MM.1S (cell line): ENCODE measurements around the gene GTF3C4.

ENCODE experiments used
- DNase-seq: peaks from one replicate; pipeline ENCODE4 v3.0.0-alpha.2; 2015
- H2AFZ ChIP-seq: fragments of 300-600 bp; sonication (generic); 2 replicates; pipeline ENCODE4 v1.6.0; 2016; ENCODE audit warnings: antibody characterized with exemption, low read length
- H3F3A ChIP-seq: fragments of 300-600 bp; sonication (generic); 2 replicates; pipeline ENCODE4 v1.6.1; 2016; ENCODE audit warnings: mild to moderate bottlenecking, antibody characterized with exemption, low read length, moderate library complexity, mixed read lengths; ENCODE audit not compliant: insufficient read depth
- H3K27ac ChIP-seq: fragments of 300-600 bp; sonication (generic); 2 replicates; pipeline ENCODE4 v1.5.1; 2016; ENCODE audit warnings: mild to moderate bottlenecking, low read length
- H3K27me3 ChIP-seq: fragments of 300-600 bp; sonication (generic); replicated peaks from 2 replicates; pipeline ENCODE4 v1.6.0; 2016; ENCODE audit warnings: low read length; ENCODE audit not compliant: insufficient read depth
- H3K36me3 ChIP-seq: fragments of 300-600 bp; sonication (generic); replicated peaks from 2 replicates; pipeline ENCODE4 v1.6.1; 2016; ENCODE audit warnings: mild to moderate bottlenecking, low read length, mixed read lengths; ENCODE audit not compliant: insufficient read depth
- H3K4me1 ChIP-seq: fragments of 300-600 bp; sonication (generic); 2 replicates; pipeline ENCODE4 v1.6.1; 2016; ENCODE audit warnings: low read length, mixed read lengths
- H3K4me2 ChIP-seq: fragments of 300-600 bp; sonication (generic); 2 replicates; pipeline ENCODE4 v1.6.0; 2016; ENCODE audit warnings: low read depth, low read length
- H3K4me3 ChIP-seq: fragments of 300-600 bp; sonication (generic); 2 replicates; pipeline ENCODE4 v1.5.1; 2016; ENCODE audit warnings: low read length, mixed read lengths
- H3K79me2 ChIP-seq: fragments of 300-600 bp; sonication (generic); 2 replicates; pipeline ENCODE4 v1.6.1; 2016; ENCODE audit warnings: mixed run types, low read length, mixed read lengths
- H3K9ac ChIP-seq: fragments of 300-600 bp; sonication (generic); 2 replicates; pipeline ENCODE4 v1.6.1; 2016; ENCODE audit warnings: low read length, mixed read lengths
- H3K9me2 ChIP-seq: fragments of 300-600 bp; sonication (generic); replicated peaks from 2 replicates; pipeline ENCODE4 v1.6.1; 2016; ENCODE audit warnings: mild to moderate bottlenecking, low read length, mixed read lengths; ENCODE audit not compliant: insufficient read depth
- H3K9me3 ChIP-seq: fragments of 300-600 bp; sonication (generic); replicated peaks from 2 replicates; pipeline ENCODE4 v1.6.1; 2016; ENCODE audit warnings: mild to moderate bottlenecking, low read length, mixed read lengths; ENCODE audit not compliant: insufficient read depth
- H4K20me1 ChIP-seq: fragments of 300-600 bp; sonication (generic); 2 replicates; pipeline ENCODE4 v1.6.1; 2016; ENCODE audit warnings: mild to moderate bottlenecking, low read length, moderate library complexity, mixed read lengths; ENCODE audit not compliant: insufficient read depth
- EZH2 ChIP-seq: fragments of 300-600 bp; sonication (generic); optimal IDR thresholded peaks from 2 replicates; pipeline ENCODE3; 2017; ENCODE audit warnings: low read depth, mild to moderate bottlenecking, antibody characterized with exemption, low read length, mixed read lengths
- EZH2phosphoT487 ChIP-seq: fragments of 300-600 bp; sonication (generic); IDR thresholded peaks from 2 replicates; pipeline ENCODE4 v1.6.1; 2018; ENCODE audit warnings: antibody characterized with exemption, low read length
- TF ChIP-seq, protein P1 (sequence below): fragments of 300-600 bp; sonication (generic); IDR thresholded peaks from 2 replicates; pipeline ENCODE4 v1.5.1; 2016; ENCODE audit warnings: antibody characterized with exemption, low read length, mixed read lengths

The GTF3C4 gene

DNA sequence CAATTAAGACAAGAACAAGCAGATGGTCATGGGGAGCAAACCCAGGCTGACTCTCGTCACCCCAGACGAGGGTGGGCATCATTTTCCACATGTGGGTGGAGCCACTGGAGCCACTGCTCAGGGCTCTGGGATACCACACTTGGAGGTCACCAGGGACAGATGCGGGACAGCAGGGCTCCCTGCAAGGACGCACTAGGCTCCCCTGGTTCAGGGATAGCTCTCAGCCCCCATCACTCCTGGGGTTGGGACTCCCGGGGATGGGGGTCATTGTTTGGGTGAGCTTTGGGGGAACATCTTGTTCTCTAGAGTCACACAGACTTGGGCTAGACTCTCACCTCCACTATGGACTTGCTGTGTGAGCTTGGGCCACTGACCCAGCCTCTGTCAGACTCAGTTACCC is 57.8 kb downstream of the GTF3C4 start:
- H3K27ac ChIP-seq, result no peak overlapping the region
- no peaks in the 10 kb centered on the region for H3K79me2 ChIP-seq
- no peaks in the 10 kb centered on the region for H3K9me2 ChIP-seq
- no peak overlapping the region for H3K9ac ChIP-seq
- H3K4me3 ChIP-seq, result no peak overlapping the region
- no peak for DNase-seq
- H2AFZ ChIP-seq, result no peak overlapping the region
- H3F3A ChIP-seq, result no peaks in the 10 kb centered on the region
- no peaks in the 10 kb centered on the region for H3K9me3 ChIP-seq
- no peaks in the 10 kb centered on the region for H3K4me1 ChIP-seq
- H3K4me2 ChIP-seq, result no peak overlapping the region
- no peaks in the 10 kb centered on the region for H3K36me3 ChIP-seq
- peaks cover 96% of the 10 kb centered on the region for H3K27me3 ChIP-seq
- TF ChIP-seq EZH2, result no peak
- TF ChIP-seq, protein P1, sequence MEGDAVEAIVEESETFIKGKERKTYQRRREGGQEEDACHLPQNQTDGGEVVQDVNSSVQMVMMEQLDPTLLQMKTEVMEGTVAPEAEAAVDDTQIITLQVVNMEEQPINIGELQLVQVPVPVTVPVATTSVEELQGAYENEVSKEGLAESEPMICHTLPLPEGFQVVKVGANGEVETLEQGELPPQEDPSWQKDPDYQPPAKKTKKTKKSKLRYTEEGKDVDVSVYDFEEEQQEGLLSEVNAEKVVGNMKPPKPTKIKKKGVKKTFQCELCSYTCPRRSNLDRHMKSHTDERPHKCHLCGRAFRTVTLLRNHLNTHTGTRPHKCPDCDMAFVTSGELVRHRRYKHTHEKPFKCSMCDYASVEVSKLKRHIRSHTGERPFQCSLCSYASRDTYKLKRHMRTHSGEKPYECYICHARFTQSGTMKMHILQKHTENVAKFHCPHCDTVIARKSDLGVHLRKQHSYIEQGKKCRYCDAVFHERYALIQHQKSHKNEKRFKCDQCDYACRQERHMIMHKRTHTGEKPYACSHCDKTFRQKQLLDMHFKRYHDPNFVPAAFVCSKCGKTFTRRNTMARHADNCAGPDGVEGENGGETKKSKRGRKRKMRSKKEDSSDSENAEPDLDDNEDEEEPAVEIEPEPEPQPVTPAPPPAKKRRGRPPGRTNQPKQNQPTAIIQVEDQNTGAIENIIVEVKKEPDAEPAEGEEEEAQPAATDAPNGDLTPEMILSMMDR, result no peak
- no peak for TF ChIP-seq EZH2phosphoT487
- no peaks in the 10 kb centered on the region for H4K20me1 ChIP-seq

DNA sequence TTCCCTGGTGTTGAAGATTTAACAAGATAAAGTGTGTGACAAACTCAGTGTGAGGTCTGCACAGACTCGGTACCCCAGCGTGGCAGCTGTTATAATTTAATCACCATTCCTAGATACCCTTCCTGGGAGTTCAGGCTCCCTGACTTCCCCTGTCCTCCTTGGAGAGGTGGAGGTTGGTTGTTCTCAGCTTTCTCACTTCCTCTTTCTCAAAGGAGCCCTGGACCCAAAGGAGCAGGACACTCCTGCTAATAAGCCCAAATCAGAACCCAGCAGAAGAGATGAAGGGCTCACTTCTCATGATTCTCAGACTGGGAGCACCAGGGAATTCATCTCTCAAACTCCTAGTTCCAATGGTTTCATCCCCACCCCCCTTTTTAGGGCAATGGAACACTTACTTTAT is 58.2 kb downstream of the GTF3C4 start:
- H3K27me3 ChIP-seq, result peaks cover 96% of the 10 kb centered on the region
- no peaks in the 10 kb centered on the region for H3K36me3 ChIP-seq
- H3K9me2 ChIP-seq, result no peaks in the 10 kb centered on the region
- no peaks in the 10 kb centered on the region for H3K9me3 ChIP-seq
- no peaks in the 10 kb centered on the region for H3F3A ChIP-seq
- TF ChIP-seq EZH2phosphoT487, result no peak
- TF ChIP-seq, protein P1, result no peak
- no peak for TF ChIP-seq EZH2
- H3K27ac ChIP-seq, result no peak overlapping the region
- H3K9ac ChIP-seq, result no peak overlapping the region
- no peaks in the 10 kb centered on the region for H4K20me1 ChIP-seq
- H3K4me3 ChIP-seq, result no peak overlapping the region
- H2AFZ ChIP-seq, result no peak overlapping the region
- no peaks in the 10 kb centered on the region for H3K79me2 ChIP-seq
- no peak overlapping the region for H3K4me2 ChIP-seq
- no peak for DNase-seq
- H3K4me1 ChIP-seq, result no peaks in the 10 kb centered on the region

DNA sequence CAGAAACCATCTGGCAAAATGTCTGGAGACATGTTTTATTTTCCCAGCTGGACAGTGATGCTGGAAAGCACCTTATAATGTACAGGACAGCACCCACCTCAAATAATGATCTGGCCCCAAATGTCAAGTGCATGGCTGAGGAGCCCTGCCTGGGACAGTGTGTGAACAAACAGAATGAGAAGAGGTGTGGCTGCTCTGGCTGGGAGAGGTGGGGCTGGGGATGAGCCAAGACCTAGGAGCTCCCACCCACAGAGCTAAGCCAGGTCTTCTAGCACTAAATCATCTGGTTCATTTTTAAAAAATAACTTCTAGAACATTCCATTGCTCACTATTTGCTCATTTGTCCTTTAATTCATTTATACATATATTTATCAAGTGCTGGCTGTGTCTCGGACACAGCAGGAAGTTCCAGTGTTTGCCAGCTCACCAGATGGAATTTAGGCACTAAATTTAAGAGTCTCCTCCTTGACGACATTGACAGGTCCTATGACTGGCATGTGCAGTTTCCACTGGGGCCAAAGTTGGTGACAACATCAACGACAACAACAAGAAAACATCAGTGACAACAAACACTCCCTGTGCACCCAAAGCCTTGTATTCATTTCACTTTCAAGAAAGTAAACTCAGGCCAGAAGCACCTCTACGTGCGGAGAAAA is 59.1 kb downstream of the GTF3C4 start:
- no peak overlapping the region for H3K4me2 ChIP-seq
- DNase-seq, result no peak

More for the DNA sequence above, 59.1 kb downstream of the GTF3C4 start:
- no peak overlapping the region for H2AFZ ChIP-seq
- H3K9ac ChIP-seq, result no peak overlapping the region
- TF ChIP-seq EZH2, result no peak
- TF ChIP-seq, protein P1, result no peak
- H3K36me3 ChIP-seq, result no peaks in the 10 kb centered on the region
- H3K79me2 ChIP-seq, result no peaks in the 10 kb centered on the region
- no peaks in the 10 kb centered on the region for H4K20me1 ChIP-seq
- H3K4me3 ChIP-seq, result no peak overlapping the region
- H3K27me3 ChIP-seq, result peaks cover 96% of the 10 kb centered on the region
- no peaks in the 10 kb centered on the region for H3K9me3 ChIP-seq
- H3K27ac ChIP-seq, result no peak overlapping the region
- H3K4me1 ChIP-seq, result no peaks in the 10 kb centered on the region
- H3K9me2 ChIP-seq, result no peaks in the 10 kb centered on the region
- no peaks in the 10 kb centered on the region for H3F3A ChIP-seq
